H9 (cell line): ENCODE measurements around the gene PDRG1. TPM values are rescaled to one million over a fixed set of nuclear protein-coding genes. Genes with fewer than 3 reads are reported as not detected.

Experiments
- DNase-seq: peaks from one replicate; pipeline ENCODE4 v3.0.0-alpha.2; 2017
- H2AFZ ChIP-seq: one replicate; pipeline ENCODE4 v1.6.1; 2013; ENCODE audit warnings: mild to moderate bottlenecking, low read length, control low read depth, moderate library complexity
- H2AK5ac ChIP-seq: 2 replicates; pipeline ENCODE4 v1.6.1; 2013; ENCODE audit warnings: low read length, control low read depth, mixed read lengths; ENCODE audit not compliant: insufficient read length
- H2BK120ac ChIP-seq: one replicate; pipeline ENCODE4 v1.6.1; 2013; ENCODE audit warnings: low read depth, mild to moderate bottlenecking, low read length, control low read depth, inconsistent platforms; ENCODE audit not compliant: poor library complexity, severe bottlenecking
- H2BK12ac ChIP-seq: 2 replicates; pipeline ENCODE4 v1.6.1; 2013; ENCODE audit warnings: low read length, control low read depth, mixed read lengths, low read depth; ENCODE audit not compliant: insufficient read length
- H2BK15ac ChIP-seq: 2 replicates; pipeline ENCODE4 v1.6.1; 2013; ENCODE audit warnings: low read depth, low read length, control low read depth
- H2BK20ac ChIP-seq: one replicate; pipeline ENCODE4 v1.6.1; 2013; ENCODE audit warnings: low read depth, mild to moderate bottlenecking, low read length, control low read depth, inconsistent platforms; ENCODE audit not compliant: poor library complexity, severe bottlenecking
- H2BK5ac ChIP-seq: 2 replicates; pipeline ENCODE4 v1.6.1; 2013; ENCODE audit warnings: low read length, control low read depth, mixed read lengths; ENCODE audit not compliant: insufficient read length
- H3K14ac ChIP-seq: 2 replicates; pipeline ENCODE4 v1.6.1; 2013; ENCODE audit warnings: low read length, control low read depth; ENCODE audit not compliant: insufficient read depth
- H3K18ac ChIP-seq: 2 replicates; pipeline ENCODE4 v1.6.1; 2013; ENCODE audit warnings: low read depth, mild to moderate bottlenecking, mixed read lengths, low read length, control low read depth; ENCODE audit not compliant: insufficient read length
- H3K23ac ChIP-seq: 2 replicates; pipeline ENCODE4 v1.6.1; 2013; ENCODE audit warnings: low read length, control low read depth, mixed read lengths, low read depth; ENCODE audit not compliant: insufficient read length
- H3K23me2 ChIP-seq: 2 replicates; pipeline ENCODE4 v1.6.1; 2013; ENCODE audit warnings: low read depth, mild to moderate bottlenecking, mixed read lengths, low read length, control low read depth; ENCODE audit not compliant: insufficient read length, poor library complexity, severe bottlenecking
- H3K27ac ChIP-seq: 2 replicates; pipeline ENCODE4 v1.5.1; 2013; ENCODE audit warnings: low read length, control low read depth, mixed read lengths, low read depth; ENCODE audit not compliant: insufficient read length
- H3K27me3 ChIP-seq: 2 replicates; pipeline ENCODE4 v1.6.1; 2013; ENCODE audit warnings: low read length, control low read depth, inconsistent platforms; ENCODE audit not compliant: insufficient read depth
- H3K4ac ChIP-seq: 2 replicates; pipeline ENCODE4 v1.6.1; 2013; ENCODE audit warnings: low read depth, mild to moderate bottlenecking, control low read depth, inconsistent platforms, low read length, moderate library complexity
- H3K4me1 ChIP-seq: 2 replicates; pipeline ENCODE4 v1.6.1; 2013; ENCODE audit warnings: low read length, control low read depth, inconsistent platforms; ENCODE audit not compliant: insufficient read depth
- H3K4me2 ChIP-seq: 2 replicates; pipeline ENCODE4 v1.6.1; 2013; ENCODE audit warnings: low read length, control low read depth, mixed read lengths; ENCODE audit not compliant: insufficient read length, insufficient read depth
- H3K56ac ChIP-seq: 2 replicates; pipeline ENCODE4 v1.6.1; 2013; ENCODE audit warnings: low read depth, mild to moderate bottlenecking, mixed read lengths, low read length, control low read depth; ENCODE audit not compliant: insufficient read length
- H3K79me1 ChIP-seq: 2 replicates; pipeline ENCODE4 v1.6.1; 2013; ENCODE audit warnings: low read depth, mild to moderate bottlenecking, moderate library complexity, low read length, control low read depth, inconsistent platforms; ENCODE audit not compliant: insufficient read depth, poor library complexity, severe bottlenecking
- H3K79me2 ChIP-seq: 2 replicates; pipeline ENCODE4 v1.6.1; 2013; ENCODE audit warnings: low read length, control low read depth, inconsistent platforms; ENCODE audit not compliant: insufficient read depth
- H3K9ac ChIP-seq: 2 replicates; pipeline ENCODE4 v1.6.1; 2013; ENCODE audit warnings: low read length, control low read depth, mixed read lengths; ENCODE audit not compliant: insufficient read length; ENCODE audit errors: extremely low read depth
- H3K9me3 ChIP-seq: one replicate; pipeline ENCODE4 v1.6.1; 2013; ENCODE audit warnings: low read depth, low read length, inconsistent platforms; ENCODE audit not compliant: control insufficient read depth
- H3T11ph ChIP-seq: one replicate; pipeline ENCODE4 v1.6.1; 2013; ENCODE audit warnings: mild to moderate bottlenecking, low read length, control low read depth, inconsistent platforms
- H4K20me1 ChIP-seq: one replicate; pipeline ENCODE4 v1.6.1; 2013; ENCODE audit not compliant: control insufficient read depth, insufficient read length, insufficient read depth
- H4K5ac ChIP-seq: 2 replicates; pipeline ENCODE4 v1.6.1; 2013; ENCODE audit warnings: low read depth, mild to moderate bottlenecking, mixed read lengths, low read length, control low read depth; ENCODE audit not compliant: insufficient read length
- H4K8ac ChIP-seq: replicated peaks from 2 replicates; pipeline ENCODE4 v1.6.1; 2013; ENCODE audit warnings: low read length, control low read depth, mixed read lengths, low read depth; ENCODE audit not compliant: insufficient read length
- H4K91ac ChIP-seq: 2 replicates; pipeline ENCODE4 v1.6.1; 2013; ENCODE audit warnings: low read depth, mild to moderate bottlenecking, moderate library complexity, mixed read lengths, low read length, control low read depth; ENCODE audit not compliant: insufficient read length
- H3K27ac Mint-ChIP-seq, 3 experiments: 2 replicates in 2 of 3; 3 replicates in 1 of 3; pipeline ENCODE4 v1.8.0; 2020 to 2021; ENCODE audit warnings: mixed read lengths in 3 of 3, mild to moderate bottlenecking in 1 of 3, moderate library complexity in 1 of 3
- H3K27me3 Mint-ChIP-seq: 2 replicates; pipeline ENCODE4 v1.8.0; 2021; ENCODE audit warnings: low read depth, mild to moderate bottlenecking, moderate library complexity, mixed read lengths
- H3K36me3 Mint-ChIP-seq, 3 experiments: 2 replicates in 2 of 3; 3 replicates in 1 of 3; pipeline ENCODE4 v1.8.0; 2020 to 2021; ENCODE audit warnings: low read depth in 3 of 3, mixed read lengths in 3 of 3; ENCODE audit not compliant: insufficient read depth in 1 of 3
- H3K4me1 Mint-ChIP-seq, 2 experiments: 2 replicates each; pipeline ENCODE4 v1.8.0; 2020; ENCODE audit warnings: mixed read lengths in 2 of 2
- H3K4me3 Mint-ChIP-seq, 2 experiments: 2 replicates in 1 of 2; 3 replicates in 1 of 2; pipeline ENCODE4 v1.8.0; 2020 to 2021; ENCODE audit warnings: mild to moderate bottlenecking in 2 of 2, mixed read lengths in 2 of 2, moderate library complexity in 1 of 2
- H3K9me3 Mint-ChIP-seq, 2 experiments: 2 replicates in 1 of 2; 3 replicates in 1 of 2; pipeline ENCODE4 v1.8.0; 2020; ENCODE audit warnings: mild to moderate bottlenecking in 2 of 2, mixed read lengths in 2 of 2, moderate library complexity in 1 of 2
- CTCF ChIP-seq: fragments of 200-600 bp; sonication (generic); conservative IDR thresholded peaks from 3 replicates; pipeline ENCODE4 v1.8.0; 2021; ENCODE audit warnings: antibody characterized with exemption, mild to moderate bottlenecking
- WGBS: extraction: QIAGEN DNeasy Blood & Tissue Kit; methylation state at CpG from one replicate; pipeline ENCODE4 v1.1.7; 2013; ENCODE audit warnings: missing lambda C conversion rate, low lambda C conversion rate, mixed read lengths; ENCODE audit not compliant: insufficient read length; ENCODE audit errors: extremely low coverage; 5-methylcytosine and 5-hydroxymethylcytosine counted together
- total RNA-seq: library from RNA; stranded (reverse); gene quantifications from 2 replicates; pipeline ENCODE4 v1.2.1, GENCODE V29; 2021

The PDRG1 gene
- total RNA-seq, 1 experiment from 2014 or later = 32.2 TPM

DNA sequence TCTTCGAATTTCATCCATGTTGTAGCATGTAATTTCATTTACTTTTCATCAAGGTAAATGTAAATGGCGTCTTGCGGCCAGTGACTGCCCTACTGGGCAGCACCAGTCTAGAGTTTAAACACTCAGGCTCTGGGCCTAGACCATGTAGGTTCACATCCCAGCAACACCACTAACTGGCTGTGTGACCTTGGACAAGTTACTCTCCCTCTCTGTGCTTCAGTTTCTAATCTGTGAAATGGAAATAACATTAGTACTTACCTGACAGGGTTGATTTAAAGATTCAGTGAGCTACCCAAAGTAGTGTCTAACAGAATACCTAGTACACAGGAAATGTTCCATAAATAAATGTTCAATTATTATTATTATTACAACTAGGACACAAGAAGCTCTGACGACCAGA lies 29.3 kb downstream of the PDRG1 start:
- Histone ChIP-seq H2AK5ac (no peak overlapping the region), H3K79me2 (no peaks in the 10 kb centered on the region), H3K27ac (no peak overlapping the region), H2AFZ (no peak overlapping the region), H3K14ac (no peak overlapping the region), H3K9me3 (no peaks in the 10 kb centered on the region), H3K23ac (no peak overlapping the region), H2BK12ac (no peak overlapping the region), H3K27me3 (no peaks in the 10 kb centered on the region), H3K4ac (no peak overlapping the region), H3K4me1 (no peaks in the 10 kb centered on the region; the same call in 1 of the 2 replicates), H3K56ac (no peak overlapping the region), H3K23me2 (no peaks in the 10 kb centered on the region), H4K8ac (no peak overlapping the region), H3T11ph (no peak overlapping the region), H2BK20ac (no peak overlapping the region), H2BK120ac (no peak overlapping the region), H4K20me1 (no peaks in the 10 kb centered on the region), H3K4me2 (no peak overlapping the region), H4K5ac (no peak overlapping the region), H4K91ac (no peak overlapping the region), H3K18ac (no peak overlapping the region), H2BK5ac (no peak overlapping the region), H2BK15ac (no peak overlapping the region), H3K79me1 (no peaks in the 10 kb centered on the region), H3K9ac (no peak overlapping the region)
- Mint-ChIP-seq H3K4me1 (peaks cover 50 to 58% of the 10 kb centered on the region in 2 experiments), H3K36me3 (no peaks in the 10 kb centered on the region; a peak in 1 of 7 replicates), H3K4me3 (no peak overlapping the region), H3K27ac (no peak overlapping the region), H3K27me3 (peaks cover 2% of the 10 kb centered on the region), H3K9me3 (peaks cover 0 to 3% of the 10 kb centered on the region in 2 experiments; a peak in 1 of 5 replicates)
- DNase-seq = no peak
- WGBS = no CpG with 5 or more reads among the region's 4 CpGs
- no peak for TF ChIP-seq CTCF
